Stomach (tissue), 9 donors: ENCODE data around the gene MRPL33. TPM values are rescaled to one million over a fixed set of nuclear protein-coding genes. Genes with fewer than 3 reads are reported as not detected.

Experiments used
- DNase-seq, 2 donors: peaks; one replicate each; pipeline versions ENCODE4 v3.0.0 to v3.0.0-alpha.2; 2013 to 2019
- H3K27ac ChIP-seq, 5 donors: fragments of 200-600 bp in 4 of 5; sonication (generic) in 4 of 5; one replicate each; pipeline ENCODE4 v1.5.1; 2013 to 2019; ENCODE audit warnings: mild to moderate bottlenecking in 1 of 5, moderate library complexity in 1 of 5
- H3K27me3 ChIP-seq, 3 donors: fragments of 200-600 bp; sonication (generic); one replicate each; pipeline ENCODE4 v1.5.1; 2017 to 2019; ENCODE audit warnings: mixed run types in 1 of 3
- H3K36me3 ChIP-seq, 4 donors: fragments of 200-600 bp; sonication (generic); 1 replicate in 3 of 4; 2 replicates in 1 of 4; pipeline ENCODE4 v1.5.1; 2016 to 2019
- H3K4me1 ChIP-seq, 4 donors: fragments of 200-600 bp; sonication (generic); one replicate each; pipeline ENCODE4 v1.5.1; 2016 to 2019
- H3K4me3 ChIP-seq, 4 donors: fragments of 200-600 bp; sonication (generic) in 3 of 4; one replicate each; pipeline ENCODE4 v1.5.1; 2016 to 2019; ENCODE audit warnings: mild to moderate bottlenecking in 1 of 4
- H3K9me3 ChIP-seq, 4 donors: fragments of 200-600 bp; sonication (generic); one replicate each; pipeline ENCODE4 v1.5.1; 2016 to 2019
- CTCF ChIP-seq, 7 experiments: fragments of 450-650 bp in 4 of 7; fragments of 200-600 bp in 3 of 7; sonication (generic) in 3 of 7; IDR thresholded peaks; one replicate each; pipeline ENCODE4 v1.5.1; 2016 to 2019; ENCODE audit warnings: antibody characterized with exemption in 7 of 7, control low read depth in 2 of 7, mild to moderate bottlenecking in 1 of 7
- EP300 ChIP-seq: sonication (generic); formaldehyde crosslinking; IDR thresholded peaks from one replicate; pipeline ENCODE4 v1.6.1; 2017; ENCODE audit warnings: antibody characterized with exemption
- POLR2A ChIP-seq, 4 donors: fragments of 450-650 bp; IDR thresholded peaks; one replicate each; pipeline ENCODE4 v1.6.1; 2016; ENCODE audit warnings: antibody characterized with exemption in 4 of 4, control low read depth in 2 of 4, mild to moderate bottlenecking in 1 of 4, moderate library complexity in 1 of 4
- POLR2AphosphoS5 ChIP-seq, 3 donors: sonication (generic); formaldehyde crosslinking; IDR thresholded peaks; one replicate each; pipeline ENCODE4 v1.6.1; 2016; ENCODE audit warnings: antibody characterized with exemption in 3 of 3
- WGBS, 5 donors: extraction: QIAGEN DNeasy Blood & Tissue Kit in 3 of 5; methylation state at CpG; one replicate each; pipeline versions ENCODE4 v1.1.5 to v1.1.7; 2013 to 2018; 5-methylcytosine and 5-hydroxymethylcytosine counted together
- intact Hi-C: fragments of 100-400 bp; cut with DNase I; formaldehyde crosslinking; loops from one replicate; pipeline ENCODE4 v1.15.1; 2023; ENCODE audit warnings: low total_unique reads
- polyA plus RNA-seq, 3 donors: library from polyadenylated mRNA; stranded (reverse); fragments of 200-250 nt; gene quantifications; one replicate each; pipeline ENCODE4 v1.2.3, GENCODE V29; 2013
- total RNA-seq, 5 donors: library from RNA; depleted of rRNA; stranded (reverse); fragments of >200 nt; gene quantifications; one replicate each; pipeline versions ENCODE4 v1.1.0 to v1.2.3, GENCODE V29; 2014 to 2016
- donor health status: healthy with polysubstance abuse.
- donor health status: Bipolar disorder and iron deficiency.
- donor health status: healthy.

The MRPL33 gene
- total and polyA plus RNA-seq, 8 donors, result 8.2 to 268 (median 135) TPM

DNA sequence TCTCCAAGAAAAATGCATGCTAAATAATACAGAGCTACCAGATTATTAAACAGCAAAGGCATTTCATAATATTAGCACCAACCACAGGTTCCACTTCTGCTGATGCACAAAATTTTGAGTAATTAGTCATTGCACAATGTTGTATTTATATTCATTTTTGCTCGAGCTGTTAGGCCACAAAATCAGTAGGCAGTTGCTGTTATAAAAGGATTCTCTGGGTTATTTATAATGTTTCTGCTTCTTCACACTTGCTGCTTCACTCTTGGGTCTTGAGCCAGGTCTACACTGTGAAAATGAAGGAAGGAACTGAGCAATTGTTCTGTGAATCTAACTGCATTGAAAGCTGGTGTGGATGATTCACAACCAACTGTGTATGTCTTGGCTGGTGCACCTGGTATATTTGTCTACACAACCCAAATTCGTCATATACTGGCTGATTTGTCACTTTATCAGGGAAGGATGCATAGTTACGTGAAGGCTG lies 38.3 kb downstream of the MRPL33 start:
- Histone ChIP-seq H3K27ac (peak overlapping the region in 1 of 5 donors; percentile 5), H3K36me3 (no peaks in the 10 kb centered on the region), H3K9me3 (no peaks in the 10 kb centered on the region), H3K27me3 (no peaks in the 10 kb centered on the region), H3K4me3 (no peak overlapping the region), H3K4me1 (peaks cover 0 to 18% (median 0%) of the 10 kb centered on the region in 4 donors)
- no peak for DNase-seq
- 47 to 59% (median 54%) methylated on average over 3 of the region's 3 CpGs for WGBS, 5 donors
- intact Hi-C loops, result no loop called here
- peak in 1 of 3 donors; percentile 16 for TF ChIP-seq POLR2AphosphoS5 (IDR thresholded peaks at IDR 0.05)
- TF ChIP-seq POLR2A (IDR thresholded peaks at IDR 0.05), result no peak
- TF ChIP-seq EP300, result no peak
- no peak for TF ChIP-seq CTCF (IDR thresholded peaks at IDR 0.05)

DNA sequence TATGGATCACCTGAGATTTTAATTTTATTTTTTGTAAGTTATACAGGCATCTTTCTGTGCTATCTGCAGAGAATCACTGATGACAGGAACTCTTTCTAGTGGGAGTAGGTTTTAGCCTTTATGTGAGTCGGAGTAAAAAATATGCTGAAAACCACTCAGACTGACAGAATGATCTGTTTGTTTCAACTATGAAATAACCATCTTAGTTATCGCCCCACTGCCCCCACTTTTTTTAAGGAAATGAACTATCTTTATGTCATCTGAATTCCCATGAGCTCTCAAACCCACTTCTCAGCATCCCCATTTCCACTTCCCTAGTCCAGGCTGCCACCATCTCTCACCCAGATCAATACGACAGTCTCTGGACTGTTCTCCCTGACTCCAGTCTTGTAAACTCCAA lies 38.9 kb downstream of the MRPL33 start:
- Histone ChIP-seq H3K27ac (no peak overlapping the region), H3K27me3 (no peaks in the 10 kb centered on the region), H3K4me1 (peaks cover 0 to 18% (median 0%) of the 10 kb centered on the region in 4 donors), H3K4me3 (no peak overlapping the region), H3K36me3 (no peaks in the 10 kb centered on the region), H3K9me3 (no peaks in the 10 kb centered on the region)
- no peak for TF ChIP-seq POLR2AphosphoS5 (IDR thresholded peaks at IDR 0.05)
- intact Hi-C loops, result no loop called here
- no peak for DNase-seq
- 80 to 92% (median 89%) methylated on average over 3 of the region's 3 CpGs for WGBS, 5 donors

DNA sequence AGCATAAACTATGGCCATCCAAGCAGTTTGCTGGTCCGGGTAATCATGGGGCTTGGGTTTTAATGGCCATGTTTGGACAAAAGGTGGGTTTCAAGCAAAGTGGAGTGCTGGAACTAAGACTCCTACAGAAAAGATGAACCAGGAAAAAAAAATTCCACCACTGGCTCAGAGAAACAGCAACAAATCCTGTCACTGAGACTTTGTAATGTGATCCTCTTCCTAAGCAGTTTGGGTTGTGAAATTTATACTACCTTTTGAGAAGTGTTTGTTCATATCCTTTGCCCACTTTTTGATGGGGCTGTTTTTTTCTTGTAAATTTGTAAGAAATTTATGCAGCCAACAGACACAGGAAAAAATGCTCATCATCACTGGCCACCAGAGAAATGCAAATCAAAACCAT lies 40.2 kb downstream of the MRPL33 start:
- TF ChIP-seq POLR2A (IDR thresholded peaks at IDR 0.05), result no peak
- TF ChIP-seq EP300, result no peak
- no peak for TF ChIP-seq CTCF (IDR thresholded peaks at IDR 0.05)
- no peak for TF ChIP-seq POLR2AphosphoS5 (IDR thresholded peaks at IDR 0.05)
- intact Hi-C loops, result no loop called here
- Histone ChIP-seq H3K4me1 (peaks cover 0 to 18% (median 0%) of the 10 kb centered on the region in 4 donors), H3K27ac (no peak overlapping the region), H3K4me3 (no peak overlapping the region), H3K9me3 (no peaks in the 10 kb centered on the region), H3K27me3 (no peaks in the 10 kb centered on the region), H3K36me3 (no peaks in the 10 kb centered on the region)
- 94 to 100% (median 100%) methylated on average over 1 of the region's 1 CpG for WGBS, 5 donors
- no peak for DNase-seq

GRCh38 chr2:27814758-27815157 lies 43.2 kb downstream of the MRPL33 start:
- no peaks in the 10 kb centered on the region for H3K36me3 ChIP-seq
- no peak overlapping the region for H3K4me3 ChIP-seq
- TF ChIP-seq POLR2A (IDR thresholded peaks at IDR 0.05) (no peak), EP300 (no peak), POLR2AphosphoS5 (IDR thresholded peaks at IDR 0.05) (no peak), CTCF (IDR thresholded peaks at IDR 0.05) (no peak)
- no peak overlapping the region for H3K27ac ChIP-seq
- no peaks in the 10 kb centered on the region for H3K9me3 ChIP-seq
- H3K27me3 ChIP-seq, result no peaks in the 10 kb centered on the region
- no peak for DNase-seq
- peaks cover 0 to 6% (median 0%) of the 10 kb centered on the region in 4 donors for H3K4me1 ChIP-seq
- intact Hi-C loops, result no loop called here
- WGBS, 5 donors, result 46 to 65% (median 55%) methylated on average over 1 of the region's 1 CpG

DNA sequence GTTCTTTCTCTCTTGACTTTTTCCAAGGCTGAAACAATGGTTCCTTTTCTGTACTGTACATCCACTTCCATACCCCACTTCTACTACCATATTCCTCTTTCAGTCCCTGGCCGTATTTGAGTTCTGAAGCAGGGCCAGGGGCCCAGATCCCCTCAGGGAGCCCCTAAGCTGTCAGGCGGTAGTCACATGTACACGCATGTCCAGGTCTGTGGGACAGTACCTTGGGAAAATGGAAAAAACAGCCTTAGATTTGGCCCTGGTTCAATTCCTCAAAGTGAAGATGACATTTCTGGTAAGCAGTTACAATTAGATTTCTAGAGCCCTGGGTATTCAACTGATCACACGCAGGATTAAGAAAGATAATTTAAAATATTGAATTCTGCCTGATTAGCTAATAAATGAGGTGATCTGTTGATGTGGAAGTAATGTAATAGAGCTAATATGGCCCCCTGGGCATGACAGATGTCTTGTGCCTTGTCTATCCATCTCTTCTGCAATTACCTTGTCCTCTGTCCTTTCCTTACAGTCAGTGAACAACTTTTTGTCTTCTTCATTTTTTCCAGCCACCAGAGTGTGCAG lies 44.4 kb downstream of the MRPL33 start:
- Histone ChIP-seq H3K4me3 (no peak overlapping the region), H3K9me3 (no peaks in the 10 kb centered on the region), H3K36me3 (no peaks in the 10 kb centered on the region), H3K27me3 (no peaks in the 10 kb centered on the region), H3K4me1 (no peaks in the 10 kb centered on the region), H3K27ac (no peak overlapping the region)
- WGBS, 5 donors, result 94 to 99% (median 97%) methylated on average over 4 of the region's 4 CpGs
- intact Hi-C loops, result no loop called here
- no peak for DNase-seq
- no peak for TF ChIP-seq CTCF (IDR thresholded peaks at IDR 0.05)
- TF ChIP-seq POLR2AphosphoS5 (IDR thresholded peaks at IDR 0.05), result no peak
- no peak for TF ChIP-seq EP300
- no peak for TF ChIP-seq POLR2A (IDR thresholded peaks at IDR 0.05)
